Esophagus muscularis mucosa (tissue), 3 donors: ENCODE data around the gene ZBTB22.

ENCODE experiments used
- CTCF ChIP-seq, 3 experiments: fragments of 200-600 bp in 2 of 3; fragments of 450-650 bp in 1 of 3; sonication (generic) in 2 of 3; IDR thresholded peaks; one replicate each; pipeline ENCODE4 v1.5.1; 2017 to 2019; ENCODE audit warnings: antibody characterized with exemption in 3 of 3, mild to moderate bottlenecking in 2 of 3, moderate library complexity in 1 of 3
- POLR2A ChIP-seq: fragments of 450-650 bp; IDR thresholded peaks from one replicate; pipeline ENCODE4 v1.6.1; 2017; ENCODE audit warnings: antibody characterized with exemption, moderate library complexity, mild to moderate bottlenecking, low read depth
- POLR2AphosphoS5 ChIP-seq, 2 donors: sonication (generic); formaldehyde crosslinking; IDR thresholded peaks; one replicate each; pipeline ENCODE4 v1.6.1; 2017; ENCODE audit warnings: antibody characterized with exemption in 2 of 2

GRCh38 chr6:33329058-33329457 lies 11.5 kb upstream of the ZBTB22 start:
- TF ChIP-seq CTCF (IDR thresholded peaks at IDR 0.05) (no peak), POLR2A (no peak), POLR2AphosphoS5 (IDR thresholded peaks at IDR 0.05) (no peak)
